Stimulated activated CD4-positive, alpha-beta T cell treated with anti-CD3 and anti-CD28 coated beads, Interleukin-2, amount 100 ng/mL, for 4 hours (primary cell): ENCODE data around the gene PCSK6.
"Not testable (repeated sequence)": the region's sequence is repeated elsewhere in the genome, so short reads cannot be mapped to it uniquely, and the experiment has no call there.

ENCODE experiments used
- DNase-seq: peaks from one replicate; pipeline ENCODE4 v3.0.0-alpha.2; 2020; ENCODE audit warnings: low read depth

The PCSK6 gene

GRCh38 chr15:101429191-101429590, 60.3 kb downstream of the PCSK6 start:
- no peak for DNase-seq

GRCh38 chr15:101428758-101429157, 60.7 kb downstream of the PCSK6 start:
- DNase-seq: no peak

- no peak for DNase-seq
Observed at GRCh38 chr15:101427606-101428487, 61.7 kb downstream of the PCSK6 start.

- DNase-seq: no peak
Observed at GRCh38 chr15:101426761-101427333, 62.7 kb downstream of the PCSK6 start.

- no peak for DNase-seq
Observed at GRCh38 chr15:101425787-101426365, 63.6 kb downstream of the PCSK6 start.

GRCh38 chr15:101424984-101425383, 64.5 kb downstream of the PCSK6 start:
- no peak for DNase-seq

- no peak for DNase-seq
Observed at GRCh38 chr15:101420232-101420631, 69.3 kb downstream of the PCSK6 start.

GRCh38 chr15:101416475-101416874, 73.0 kb downstream of the PCSK6 start:
- DNase-seq: not testable (repeated sequence)

GRCh38 chr15:101413239-101413638, 76.3 kb downstream of the PCSK6 start:
- no peak for DNase-seq

- DNase-seq: no peak
Observed at GRCh38 chr15:101411581-101411980, 77.9 kb downstream of the PCSK6 start.

GRCh38 chr15:101411085-101411484, 78.4 kb downstream of the PCSK6 start:
- DNase-seq: no peak

GRCh38 chr15:101410612-101411011, 78.9 kb downstream of the PCSK6 start:
- DNase-seq: no peak

GRCh38 chr15:101409621-101410020, 79.9 kb downstream of the PCSK6 start:
- DNase-seq: no peak

GRCh38 chr15:101407966-101408775, 81.3 kb downstream of the PCSK6 start:
- DNase-seq: no peak

- no peak for DNase-seq
Observed at GRCh38 chr15:101407439-101407838, 82.1 kb downstream of the PCSK6 start.

- no peak for DNase-seq
Observed at GRCh38 chr15:101406526-101407195, 82.8 kb downstream of the PCSK6 start.

GRCh38 chr15:101406036-101406435, 83.5 kb downstream of the PCSK6 start:
- no peak for DNase-seq

- DNase-seq: no peak
Observed at GRCh38 chr15:101404245-101404644, 85.3 kb downstream of the PCSK6 start.

- DNase-seq: not testable (repeated sequence)
Observed at GRCh38 chr15:101402883-101403282, 86.6 kb downstream of the PCSK6 start.

- DNase-seq: no peak
Observed at GRCh38 chr15:101401286-101401685, 88.2 kb downstream of the PCSK6 start.

- no peak for DNase-seq
Observed at GRCh38 chr15:101399431-101399830, 90.1 kb downstream of the PCSK6 start.

GRCh38 chr15:101398247-101398646, 91.3 kb downstream of the PCSK6 start:
- no peak for DNase-seq
